C4-2B (cell line): ENCODE data around the gene SBNO2.

ENCODE experiments used
- ZFX ChIP-seq: fragments of 450-650 bp; IDR thresholded peaks from 2 replicates; pipeline ENCODE4 v1.6.1; 2017
- TF ChIP-seq, protein P1 (sequence below): fragments of 450-650 bp; conservative IDR thresholded peaks from 2 replicates; pipeline ENCODE4 v1.5.1; 2017; ENCODE audit warnings: mild to moderate bottlenecking

DNA sequence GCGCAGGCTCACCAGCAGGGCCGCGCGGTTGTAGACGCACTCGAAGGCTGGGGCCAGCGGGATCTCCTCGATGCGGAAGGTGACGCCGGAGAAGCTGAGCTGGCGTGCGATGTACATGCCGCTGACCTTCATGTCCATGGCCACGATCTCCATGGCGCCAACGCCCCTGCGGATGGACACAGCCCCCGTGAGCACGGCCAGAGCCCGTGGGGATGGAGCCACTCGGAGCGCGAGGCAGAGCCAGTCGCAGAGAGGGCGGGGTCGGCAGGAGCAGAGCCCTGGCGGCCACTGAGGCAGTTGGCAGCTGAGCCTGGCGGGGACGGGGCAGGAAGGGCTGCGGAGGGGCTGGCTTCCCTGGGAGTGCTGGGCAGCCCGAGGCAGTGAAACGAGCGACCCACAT is 55.1 kb downstream of the SBNO2 start:
- TF ChIP-seq, protein P1, sequence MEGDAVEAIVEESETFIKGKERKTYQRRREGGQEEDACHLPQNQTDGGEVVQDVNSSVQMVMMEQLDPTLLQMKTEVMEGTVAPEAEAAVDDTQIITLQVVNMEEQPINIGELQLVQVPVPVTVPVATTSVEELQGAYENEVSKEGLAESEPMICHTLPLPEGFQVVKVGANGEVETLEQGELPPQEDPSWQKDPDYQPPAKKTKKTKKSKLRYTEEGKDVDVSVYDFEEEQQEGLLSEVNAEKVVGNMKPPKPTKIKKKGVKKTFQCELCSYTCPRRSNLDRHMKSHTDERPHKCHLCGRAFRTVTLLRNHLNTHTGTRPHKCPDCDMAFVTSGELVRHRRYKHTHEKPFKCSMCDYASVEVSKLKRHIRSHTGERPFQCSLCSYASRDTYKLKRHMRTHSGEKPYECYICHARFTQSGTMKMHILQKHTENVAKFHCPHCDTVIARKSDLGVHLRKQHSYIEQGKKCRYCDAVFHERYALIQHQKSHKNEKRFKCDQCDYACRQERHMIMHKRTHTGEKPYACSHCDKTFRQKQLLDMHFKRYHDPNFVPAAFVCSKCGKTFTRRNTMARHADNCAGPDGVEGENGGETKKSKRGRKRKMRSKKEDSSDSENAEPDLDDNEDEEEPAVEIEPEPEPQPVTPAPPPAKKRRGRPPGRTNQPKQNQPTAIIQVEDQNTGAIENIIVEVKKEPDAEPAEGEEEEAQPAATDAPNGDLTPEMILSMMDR, result no peak
- no peak for TF ChIP-seq ZFX
